ENCODE results near the gene CD86.

Gene CD86

DNA sequence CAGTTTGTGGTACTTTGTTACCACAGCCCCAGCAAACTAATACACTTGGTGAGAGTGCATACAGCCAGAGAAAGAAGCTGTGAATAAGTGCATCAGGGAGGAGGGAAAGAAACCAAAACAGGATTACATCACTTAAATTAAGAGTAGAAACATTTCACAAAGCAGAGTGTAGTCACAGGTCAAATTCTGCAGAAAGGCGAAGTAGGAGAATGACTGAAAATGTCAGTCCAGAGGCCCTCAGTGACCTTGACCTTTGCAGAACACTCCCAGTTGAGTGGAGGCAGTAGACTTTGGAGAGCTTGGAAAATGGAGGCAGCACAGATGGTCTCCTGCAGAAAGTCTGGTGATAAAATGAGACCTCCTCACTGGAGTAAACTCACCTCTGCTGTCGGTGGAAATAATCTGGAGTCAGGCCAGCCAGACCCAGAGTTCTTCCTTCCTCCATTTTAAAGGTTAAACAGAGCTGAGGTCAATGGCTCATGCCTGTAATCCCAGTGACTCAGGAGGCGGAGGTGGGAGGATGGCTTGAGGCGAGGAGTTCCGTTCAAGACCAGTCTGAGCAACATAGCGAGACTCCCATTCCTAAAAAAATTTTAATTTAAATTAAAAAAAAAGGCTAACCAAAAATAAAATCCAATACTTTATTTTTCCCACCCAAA lies 5.0 kb downstream of the CD86 start:
- no peak for DNase-seq

DNA sequence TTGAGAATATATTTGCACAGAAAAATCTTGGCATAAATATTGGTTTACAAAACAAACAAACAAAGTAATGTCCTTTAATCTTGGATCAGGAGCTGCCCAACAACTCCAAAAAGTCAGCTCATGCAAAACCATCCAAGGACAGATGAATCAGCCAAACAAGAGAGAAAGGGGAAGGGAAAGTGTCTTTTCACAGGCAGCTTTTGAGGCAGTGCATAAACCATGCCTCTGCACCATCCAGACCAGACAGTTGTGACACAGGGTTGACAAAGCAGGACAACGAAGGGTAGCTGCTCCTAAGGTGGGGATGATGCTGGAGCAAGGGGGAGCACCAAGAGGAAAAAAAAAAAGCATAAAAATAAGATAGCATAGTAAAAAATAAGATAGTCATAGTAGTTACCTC lies 8.7 kb downstream of the CD86 start:
- DNase-seq = no peak

DNA sequence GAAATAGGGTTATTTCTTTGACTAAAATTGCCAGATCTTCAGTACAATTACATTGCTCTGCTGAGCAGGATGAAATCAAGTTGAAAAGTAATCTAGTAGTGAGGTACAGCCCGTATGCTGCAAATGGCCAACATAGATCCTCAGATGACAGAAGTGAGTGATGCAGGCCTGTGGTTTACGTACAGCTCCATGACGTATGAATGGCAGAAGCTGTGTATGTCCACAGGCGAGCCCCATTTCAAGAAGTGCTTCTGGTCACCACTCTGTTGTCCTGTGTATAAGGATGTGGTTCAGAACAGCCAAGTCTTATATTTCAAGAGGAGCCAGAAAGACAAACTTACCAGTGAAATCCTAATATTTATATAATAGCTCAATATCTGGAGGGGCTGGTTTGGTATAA lies 9.2 kb downstream of the CD86 start:
- DNase-seq = no peak

DNA sequence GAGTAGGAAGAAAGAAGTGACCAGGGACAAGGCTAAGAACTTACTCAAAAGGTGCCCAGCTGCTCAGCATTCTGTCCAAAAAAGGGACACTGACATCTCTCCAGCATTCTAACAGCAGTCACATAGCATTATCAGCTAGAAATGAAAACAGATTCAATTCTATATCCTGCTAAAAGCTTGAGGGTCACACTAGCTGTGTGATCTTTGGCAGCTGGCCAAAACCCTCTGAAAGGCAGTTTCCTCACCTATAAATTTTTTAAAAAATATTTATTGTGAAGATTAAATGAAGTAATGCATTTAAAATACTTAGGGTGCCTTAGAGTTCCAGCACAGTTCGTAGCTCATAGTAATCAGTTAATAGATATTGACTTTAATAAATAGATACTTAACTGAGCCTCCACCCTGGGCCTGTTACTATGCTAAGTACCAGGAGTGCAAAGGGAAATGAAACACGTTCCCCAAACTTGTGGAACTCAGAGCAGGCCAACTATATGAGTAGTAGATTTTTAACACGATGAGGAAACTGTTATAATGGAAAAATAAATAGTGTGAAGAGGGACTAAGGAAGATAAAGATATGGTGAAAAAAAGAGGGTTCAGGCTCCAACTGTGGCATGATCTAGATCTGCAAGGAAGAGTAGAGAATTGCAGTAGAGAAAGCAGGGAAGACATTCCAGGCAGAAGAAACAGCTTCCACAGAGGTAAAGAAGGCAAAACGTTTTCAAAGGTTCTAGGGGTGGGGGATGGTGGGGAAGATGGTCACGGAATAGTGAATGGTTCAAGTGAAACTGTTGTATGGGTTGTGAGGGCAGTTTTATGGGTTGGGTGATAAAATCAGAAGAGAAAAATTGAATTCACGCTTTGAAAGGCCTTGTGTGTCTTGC lies 11.4 kb downstream of the CD86 start:
- DNase-seq = no peak

DNA sequence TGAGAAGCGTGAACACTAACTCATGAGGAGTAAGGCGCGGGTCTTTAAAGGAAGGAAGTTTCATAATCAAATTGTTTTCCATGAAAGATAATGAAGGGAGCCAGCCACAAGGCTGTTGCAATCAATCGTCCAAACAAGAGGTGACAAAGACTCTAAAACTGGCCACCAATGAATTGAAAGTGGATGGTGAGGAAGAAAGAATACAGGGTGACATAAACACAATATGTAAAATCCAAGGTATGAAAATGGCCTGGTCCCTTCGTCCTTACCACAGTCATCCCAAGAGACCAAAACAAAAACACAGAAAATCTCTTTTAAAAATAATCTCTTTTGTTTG lies 12.0 kb downstream of the CD86 start:
- no peak for DNase-seq

DNA sequence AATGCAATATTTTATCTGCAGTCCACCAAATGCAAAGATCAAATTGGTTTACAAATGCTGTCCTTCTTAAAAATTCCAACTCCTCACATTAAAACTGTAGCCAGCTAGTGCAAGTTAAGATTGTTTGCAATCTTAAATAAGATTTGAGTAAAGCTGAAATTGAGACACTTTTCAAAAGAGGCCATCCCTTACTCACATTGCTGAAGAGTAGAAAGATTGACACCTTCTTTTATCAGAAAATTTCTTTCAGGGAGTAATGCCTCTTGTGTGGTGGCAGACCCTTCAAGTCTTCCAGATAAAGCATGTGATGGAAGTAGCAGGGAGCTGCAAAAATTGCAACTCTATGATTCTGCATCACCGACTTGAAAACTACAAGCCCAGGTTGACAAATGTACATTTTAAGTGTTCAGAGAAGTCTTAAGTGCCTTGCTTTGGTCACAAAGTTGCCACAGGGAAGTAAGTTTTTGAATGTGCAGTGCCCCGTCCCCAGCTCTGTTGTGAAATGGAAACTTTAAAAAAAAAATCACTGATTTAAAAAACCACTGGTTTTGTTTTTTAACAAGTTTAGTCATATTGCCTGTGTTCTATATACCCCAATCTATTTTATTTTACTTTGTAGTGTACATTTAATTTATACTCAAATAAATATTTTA lies 12.6 kb downstream of the CD86 start:
- DNase-seq = no peak

DNA sequence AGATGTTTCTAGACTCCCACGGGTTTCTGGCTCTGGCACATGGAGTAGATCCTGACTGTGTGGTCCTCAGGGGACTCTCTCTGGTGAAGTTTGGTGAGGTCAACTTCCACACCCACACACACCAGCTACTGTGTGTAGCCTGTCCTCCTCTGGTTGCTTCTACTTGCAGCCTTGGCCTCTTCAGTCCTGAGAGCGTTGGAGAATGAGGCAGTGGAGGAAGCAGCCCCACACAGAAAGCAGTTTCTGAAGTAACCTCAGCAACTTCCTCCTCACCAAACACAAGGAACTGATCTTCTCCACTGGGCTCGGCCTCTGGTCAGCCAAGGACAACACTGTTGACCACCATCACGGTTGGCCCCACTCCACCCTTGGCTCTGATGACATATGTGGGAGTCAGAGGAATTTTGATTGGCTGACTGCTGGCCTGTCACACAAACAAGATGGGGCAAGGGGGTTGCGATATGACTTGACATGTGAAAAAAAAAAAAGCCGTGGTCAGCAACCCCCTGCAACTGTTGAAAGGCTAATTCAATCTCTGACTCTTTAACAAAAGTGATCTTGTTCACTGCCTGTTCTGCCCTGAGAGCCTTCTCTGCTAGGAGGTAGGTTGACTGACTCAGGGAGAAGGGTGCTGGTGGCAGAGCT lies 19.6 kb downstream of the CD86 start:
- DNase-seq = no peak

DNA sequence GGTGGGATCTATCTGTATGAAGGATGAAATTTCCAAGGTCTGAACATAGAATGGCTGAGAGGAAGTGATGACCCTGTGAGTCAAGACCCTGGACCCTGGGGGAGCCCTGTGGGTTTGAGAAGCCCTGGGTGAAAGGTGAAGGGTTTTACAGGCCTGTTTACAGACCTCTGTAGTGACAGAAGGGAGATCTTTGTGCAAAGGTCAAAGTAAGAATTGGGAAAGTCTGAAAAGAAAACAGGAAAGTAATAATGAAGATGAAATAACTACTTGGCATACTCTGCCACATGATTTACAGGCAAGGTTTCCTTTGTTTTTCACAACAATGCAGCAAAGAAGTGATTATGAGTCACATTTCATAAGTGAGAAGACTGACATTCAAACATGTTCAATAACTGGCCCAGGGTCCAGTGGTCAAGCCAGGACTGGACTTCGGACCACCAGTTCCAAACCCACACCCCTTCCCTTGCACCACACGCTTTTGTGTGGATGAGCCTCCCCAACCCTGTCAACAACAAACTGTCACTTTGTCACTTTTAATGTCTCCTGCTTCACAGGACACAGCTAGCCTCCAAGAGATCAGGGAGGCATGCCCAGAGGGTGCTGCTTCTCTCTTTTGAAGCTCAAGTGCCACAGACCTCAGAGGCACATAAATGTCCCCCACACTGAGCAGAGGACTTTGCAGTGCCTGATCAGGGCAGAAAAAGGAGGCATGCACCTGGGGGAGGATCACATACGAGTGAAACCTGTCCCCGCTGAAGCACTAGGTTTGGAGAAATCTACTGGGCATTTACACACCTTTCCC lies 21.5 kb downstream of the CD86 start:
- DNase-seq = no peak

DNA sequence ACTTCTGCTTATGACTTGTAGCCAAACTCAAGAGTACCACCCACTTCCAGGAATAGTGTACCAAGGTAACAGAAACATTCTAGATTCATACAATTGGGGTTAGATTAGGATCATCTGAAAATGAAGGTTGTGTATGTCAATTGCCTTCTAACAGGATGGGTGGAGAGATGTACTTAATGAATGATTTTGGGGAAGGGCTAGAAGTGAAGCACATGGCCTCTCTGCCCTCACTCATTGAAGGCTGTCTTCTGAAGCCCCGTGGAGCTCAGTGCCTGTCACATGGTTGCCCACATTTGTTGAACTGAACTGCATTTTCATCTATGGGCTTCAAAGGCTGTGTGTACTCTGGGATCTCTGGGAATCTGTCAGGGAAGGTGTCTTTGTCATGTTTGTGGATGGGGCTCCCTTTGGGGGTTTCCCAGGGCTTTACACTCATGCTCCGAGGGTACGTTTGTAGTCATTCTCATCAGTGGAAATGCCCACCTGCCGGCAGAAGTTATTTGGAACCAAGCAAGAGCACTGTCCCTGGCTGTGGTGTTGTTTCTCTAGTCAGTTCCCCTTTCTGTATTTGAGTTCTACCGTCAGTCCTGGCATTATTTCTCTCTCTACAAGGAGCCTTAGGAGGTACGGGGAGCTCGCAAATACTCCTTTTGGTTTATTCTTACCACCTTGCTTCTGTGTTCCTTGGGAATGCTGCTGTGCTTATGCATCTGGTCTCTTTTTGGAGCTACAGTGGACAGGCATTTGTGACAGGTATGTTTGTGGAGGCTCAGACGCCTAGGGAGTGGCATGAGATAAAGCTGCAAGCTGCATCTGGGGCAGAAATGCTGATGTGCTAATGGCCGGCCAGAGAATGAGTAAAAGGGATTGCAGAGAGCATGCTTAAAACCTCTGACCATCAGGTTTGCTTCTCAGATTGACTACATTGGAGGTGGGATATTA lies 22.4 kb downstream of the CD86 start:
- DNase-seq = no peak

DNA sequence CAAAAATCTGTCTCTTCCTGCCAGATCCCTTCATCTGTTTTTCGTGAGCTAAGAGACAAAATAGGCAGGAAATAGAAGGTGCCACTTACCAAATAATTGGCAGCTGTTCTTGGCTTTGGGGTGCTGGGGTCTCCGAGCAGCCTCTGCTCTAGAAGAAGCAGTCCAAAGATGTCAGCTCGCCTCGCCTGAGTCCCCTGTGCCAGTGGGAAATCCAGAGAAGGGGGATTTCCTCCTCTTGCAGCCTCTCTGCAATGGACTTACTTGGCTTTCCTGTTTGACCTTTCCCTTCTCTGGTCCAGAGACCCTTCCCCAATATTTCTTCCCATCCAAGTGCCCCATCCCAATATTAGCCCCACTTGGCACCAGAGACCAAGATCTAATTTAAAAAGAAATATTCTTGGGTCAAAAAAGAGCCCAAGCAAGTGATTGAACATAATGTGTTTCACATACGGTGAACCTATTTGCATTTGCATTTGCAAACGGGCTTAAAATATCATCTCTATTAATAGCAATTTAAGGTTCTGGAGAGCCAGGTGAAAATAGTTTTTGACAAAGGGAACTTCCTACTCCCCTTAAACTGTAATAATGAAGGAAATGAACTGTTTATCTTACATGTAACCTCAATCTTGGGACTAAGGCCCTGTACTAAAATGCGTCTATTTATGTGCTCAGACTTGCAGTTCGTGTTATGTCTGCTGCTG lies 23.2 kb downstream of the CD86 start:
- no peak for DNase-seq

DNA sequence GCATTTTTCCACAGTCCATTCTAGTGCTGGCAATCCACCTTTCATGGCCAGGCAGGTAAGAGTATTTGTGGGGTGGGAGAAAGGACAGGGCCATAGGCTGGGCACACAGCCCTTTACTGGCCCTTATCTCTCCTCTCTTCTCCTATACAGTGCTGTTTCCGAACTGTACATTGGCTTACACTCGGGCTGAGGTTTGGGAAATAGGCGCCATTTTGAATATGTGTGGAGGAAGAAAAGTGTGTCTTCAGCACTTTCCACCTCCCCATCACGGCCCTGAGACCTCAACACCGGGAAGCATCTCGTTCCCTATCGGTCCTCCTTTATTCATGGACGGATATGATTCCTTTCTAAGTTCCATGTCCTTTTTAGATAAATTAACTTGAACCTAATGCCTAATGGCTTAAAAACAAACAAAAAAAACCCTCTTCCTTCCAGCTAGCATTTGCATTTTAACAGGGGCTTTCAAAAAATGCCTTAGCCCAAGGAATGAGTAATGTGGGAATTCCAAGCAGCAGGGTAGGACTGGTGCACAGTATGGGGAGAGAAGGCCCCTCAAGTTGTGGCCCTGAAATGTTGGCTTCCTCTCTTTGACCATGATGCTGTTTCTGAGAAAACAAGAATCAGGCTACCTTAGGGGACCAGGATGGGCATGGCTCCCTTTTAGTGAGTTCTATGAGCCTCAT lies 24.5 kb downstream of the CD86 start:
- DNase-seq = no peak

DNA sequence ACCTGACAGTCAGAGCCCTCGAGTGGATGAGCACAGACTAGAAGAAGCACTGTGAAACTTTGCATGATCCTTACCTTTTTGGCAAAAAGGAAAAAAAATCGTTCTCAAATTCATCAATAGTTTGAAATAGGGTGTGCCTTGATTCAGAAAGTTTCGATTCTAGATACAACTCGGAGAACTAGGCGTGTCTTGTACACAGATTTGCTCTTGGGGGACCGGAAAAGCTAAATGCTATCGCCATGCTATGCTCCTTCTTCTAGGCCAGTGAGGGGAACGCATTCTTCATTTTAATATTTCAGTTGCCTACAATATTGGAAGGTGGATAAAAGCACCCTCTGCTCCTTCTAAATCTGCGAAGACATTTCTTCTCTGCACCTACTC lies 25.0 kb downstream of the CD86 start:
- no peak for DNase-seq

DNA sequence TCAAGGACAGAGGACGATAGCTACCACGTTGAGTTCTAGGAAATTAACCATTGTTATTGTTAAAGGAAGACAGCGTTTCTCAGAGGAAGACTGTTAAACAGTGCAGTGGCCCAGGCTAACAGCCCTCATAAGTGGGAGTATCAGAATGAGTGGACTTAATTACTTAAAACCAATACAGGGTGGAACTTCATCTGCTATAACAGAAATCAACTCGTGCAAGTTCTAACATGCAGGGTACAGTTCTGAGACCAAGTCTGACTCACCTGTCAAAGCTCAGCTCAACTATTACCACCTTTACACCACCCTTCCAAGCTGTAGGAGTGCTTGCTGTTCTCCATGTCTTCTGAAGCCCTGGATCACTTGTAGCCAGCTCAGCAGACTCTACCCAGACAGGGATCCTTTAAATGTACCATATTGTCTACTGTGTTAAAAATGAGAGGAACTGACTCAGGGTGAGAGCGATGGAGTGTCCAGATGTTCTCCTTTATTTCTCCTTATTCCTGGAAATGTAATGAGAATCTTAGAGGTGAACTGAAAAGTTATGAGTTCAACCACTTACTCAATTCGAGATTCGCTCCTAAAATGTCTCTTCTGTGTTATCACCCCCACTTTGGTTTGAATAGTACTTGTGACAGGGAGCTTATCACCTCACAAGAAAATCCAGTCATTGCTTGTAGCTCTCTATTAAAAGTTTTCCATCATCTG lies 26.5 kb downstream of the CD86 start:
- no peak for DNase-seq

DNA sequence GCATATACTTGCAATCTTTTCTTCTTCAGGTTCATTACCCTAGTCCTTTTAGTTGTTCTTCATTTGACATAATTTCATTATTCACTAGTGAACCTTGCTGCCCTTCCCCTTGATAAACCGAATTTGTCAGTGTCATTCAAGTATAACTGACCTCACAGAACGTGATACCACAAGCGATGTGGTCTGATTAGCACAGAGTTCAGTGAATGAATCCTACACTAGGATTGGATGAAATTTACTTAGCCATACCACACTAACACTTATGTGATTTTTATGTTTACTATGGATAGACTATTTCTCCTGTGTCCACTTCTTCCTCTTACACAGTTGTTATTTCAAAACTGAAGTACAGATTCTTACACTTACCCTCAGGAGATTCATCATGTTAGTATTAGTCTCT lies 27.2 kb downstream of the CD86 start:
- DNase-seq = no peak

DNA sequence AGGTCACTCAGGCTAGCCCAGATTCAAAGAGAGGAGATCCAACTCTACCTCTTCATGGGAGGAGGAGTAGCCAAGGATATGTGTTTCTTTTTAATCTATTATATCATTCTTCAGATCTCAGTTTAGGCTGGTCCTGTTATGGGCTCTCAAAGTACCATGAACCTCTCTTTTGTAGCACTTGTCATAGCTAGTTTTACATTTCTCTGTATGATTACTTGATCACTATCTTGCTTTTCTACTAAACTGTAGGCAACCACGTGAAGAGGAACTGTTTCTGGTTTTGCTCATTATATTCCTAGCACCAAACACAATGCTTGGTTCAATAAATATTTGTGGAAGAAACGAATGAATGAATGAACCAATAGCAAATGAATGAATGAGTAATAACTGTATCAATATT lies 29.6 kb downstream of the CD86 start:
- no peak for DNase-seq

DNA sequence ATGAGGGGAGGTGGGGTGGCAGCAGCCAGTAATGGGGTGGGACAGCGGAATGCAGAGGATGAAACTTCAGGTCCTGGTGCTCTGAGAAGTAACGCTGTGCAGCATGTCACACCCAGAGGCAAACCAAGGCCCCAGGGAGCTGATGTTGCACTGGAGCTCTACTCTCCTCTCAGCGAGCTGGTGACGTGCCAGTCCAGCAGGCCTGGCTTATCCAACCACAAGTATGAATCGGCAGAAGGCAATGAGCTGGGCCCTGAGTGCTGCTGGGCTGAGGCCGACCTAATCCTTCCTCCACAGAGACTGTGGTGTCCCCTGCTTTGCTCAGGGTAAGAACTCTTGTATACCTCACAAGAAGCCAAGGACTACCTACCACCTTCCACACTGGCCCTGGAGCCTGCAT lies 30.5 kb downstream of the CD86 start:
- no peak for DNase-seq

DNA sequence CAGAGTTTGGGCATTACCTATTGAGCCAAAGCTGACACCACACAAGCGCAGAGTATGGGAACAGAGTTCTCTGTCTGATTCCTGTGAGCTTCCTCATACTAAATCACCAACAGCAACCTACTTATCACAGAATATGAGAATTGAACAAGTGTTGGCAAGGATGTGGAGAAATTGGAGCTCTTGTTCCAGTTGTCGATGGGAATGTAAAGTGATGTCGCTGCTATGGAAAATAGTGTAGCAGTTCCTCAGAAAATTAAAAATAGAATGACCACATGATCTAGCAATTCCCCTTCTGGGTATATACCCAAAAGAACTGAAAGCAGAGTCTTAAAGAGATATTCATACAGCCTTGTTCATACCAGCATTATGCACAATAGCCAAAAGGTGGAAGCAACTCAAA lies 33.4 kb downstream of the CD86 start:
- no peak for DNase-seq

DNA sequence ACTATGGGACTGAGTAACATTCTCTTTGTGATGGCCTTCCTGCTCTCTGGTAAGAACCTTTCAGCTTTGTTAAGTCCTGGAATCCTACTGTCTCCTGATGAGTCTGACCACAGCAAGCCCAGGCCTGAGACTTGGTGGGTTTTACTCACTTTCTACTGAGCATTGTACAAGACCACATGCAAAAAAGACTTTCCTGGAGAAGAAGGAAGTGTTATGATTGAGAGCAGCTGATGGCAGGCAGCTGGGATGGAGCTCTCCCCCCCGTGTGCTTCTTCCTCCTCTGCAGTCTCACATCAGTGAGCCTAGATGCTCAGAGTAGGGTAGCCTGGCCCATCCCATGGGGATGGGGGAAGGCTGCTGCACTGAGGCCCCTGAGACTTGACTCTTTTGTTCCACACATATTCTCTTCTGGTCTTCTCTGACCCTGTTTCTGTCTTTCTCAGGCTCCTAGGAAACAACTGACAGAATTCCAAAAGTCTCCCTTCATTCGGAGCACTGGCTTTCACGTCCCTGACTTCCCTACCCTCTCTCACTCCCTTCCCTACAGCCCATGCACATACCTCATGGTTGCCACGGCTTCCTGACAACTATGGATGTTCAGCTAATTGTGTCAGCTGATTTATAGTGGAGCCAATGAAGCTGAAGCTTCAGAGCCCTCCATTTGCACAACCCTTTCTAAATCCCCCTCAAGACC lies 36.6 kb downstream of the CD86 start:
- DNase-seq = no peak
